A549 (cell line): ENCODE measurements around the gene RSPH6A. TPM values are rescaled to one million over a fixed set of nuclear protein-coding genes. Genes with fewer than 3 reads are reported as not detected.

Experiments
- ATAC-seq, 2 experiments: fragments of 200-7000 bp in 1 of 2; fragments of >200 bp in 1 of 2; cut with Nextera tagmentation in 1 of 2; cut with Tn5 transposase in 1 of 2; 3 replicates each; pipeline versions ENCODE4 v1.8.0 to v1.9.1; 2018 to 2020; ENCODE audit warnings: mild to moderate bottlenecking in 1 of 2, moderate library complexity in 1 of 2
- CTCF ChIA-PET: fragments of 300-600 bp; sonication (Branson Sonifier 250); formaldehyde crosslinking; extraction: SDS; loops from one replicate; lab custom pipeline; 2021; ENCODE audit warnings: antibody characterized with exemption, inconsistent platforms; lab: Yijun Ruan, JAX
- POLR2A ChIA-PET: fragments of 350-600 bp; formaldehyde crosslinking; extraction: SDS; loops from one replicate; lab custom pipeline; 2021; ENCODE audit warnings: antibody characterized with exemption, inconsistent platforms; lab: Yijun Ruan, JAX
- DNase-seq, 2 experiments: peaks; one replicate each; pipeline versions ENCODE4 v3.0.0 to v3.0.0-alpha.2; 2011 to 2016; ENCODE audit warnings: low read depth in 1 of 2, low spot score in 1 of 2
- FAIRE-seq: peaks from 2 replicates; lab custom pipeline; 2011; peaks lifted over from hg19 to GRCh38; lab: Jason Lieb, UNC
- H3K27ac ChIP-seq, 2 experiments: fragments of >200 bp; sonication (Bioruptor Twin); formaldehyde crosslinking; 3 replicates each; pipeline ENCODE4 v1.5.1; 2016 to 2017
- H3K4me1 ChIP-seq: fragments of >200 bp; sonication (Bioruptor Twin); formaldehyde crosslinking; 3 replicates; pipeline ENCODE4 v1.6.1; 2016
- H3K4me2 ChIP-seq: fragments of >200 bp; sonication (Bioruptor Twin); formaldehyde crosslinking; 3 replicates; pipeline ENCODE4 v1.6.1; 2016
- H3K4me3 ChIP-seq: fragments of >200 bp; sonication (Bioruptor Twin); formaldehyde crosslinking; 3 replicates; pipeline ENCODE4 v1.5.1; 2016
- H3K9me3 ChIP-seq: fragments of >200 bp; sonication (Bioruptor Twin); formaldehyde crosslinking; 3 replicates; pipeline ENCODE4 v1.6.1; 2016
- CBX8 ChIP-seq: fragments of 200-600 bp; sonication (generic); IDR thresholded peaks from 2 replicates; pipeline ENCODE4 v1.6.1; 2016
- CEBPB ChIP-seq, 2 experiments: fragments of >200 bp in 1 of 2; sonication (Bioruptor Twin) in 1 of 2; formaldehyde crosslinking in 1 of 2; IDR thresholded peaks; 2 replicates each; pipeline ENCODE4 v1.6.1; 2012 to 2016
- EHF ChIP-seq: fragments of 250-450 bp; sonication (Bioruptor Pico); IDR thresholded peaks from 2 replicates; pipeline ENCODE4 v1.5.0; 2020; ENCODE audit warnings: mild to moderate bottlenecking
- EP300 ChIP-seq, 2 experiments: fragments of >200 bp; sonication (Bioruptor Twin); formaldehyde crosslinking; IDR thresholded peaks; 2 replicates in 1 of 2; 3 replicates in 1 of 2; pipeline ENCODE4 v1.6.1; 2016 to 2017
- GATA3 ChIP-seq: IDR thresholded peaks from 2 replicates; pipeline ENCODE4 v1.6.1; 2012; ENCODE audit warnings: borderline replicate concordance
- HEYL ChIP-seq: fragments of 250-450 bp; sonication (Bioruptor Pico); IDR thresholded peaks from 2 replicates; pipeline ENCODE4 v1.8.0; 2021; ENCODE audit warnings: mild to moderate bottlenecking, moderate library complexity
- HOXB5 ChIP-seq: fragments of 250-450 bp; sonication (Bioruptor Pico); IDR thresholded peaks from 2 replicates; pipeline ENCODE4 v1.5.0; 2020; ENCODE audit warnings: mild to moderate bottlenecking, moderate library complexity
- JUN ChIP-seq, 2 experiments: fragments of >200 bp; sonication (Bioruptor Twin); formaldehyde crosslinking; IDR thresholded peaks; 2 replicates in 1 of 2; 3 replicates in 1 of 2; pipeline ENCODE4 v1.6.1; 2016 to 2017
- KDM5A ChIP-seq: fragments of 200-600 bp; sonication (generic); IDR thresholded peaks from 2 replicates; pipeline ENCODE4 v1.6.1; 2016; ENCODE audit warnings: antibody characterized with exemption, mild to moderate bottlenecking
- MYC ChIP-seq: IDR thresholded peaks from 2 replicates; pipeline ENCODE4 v1.6.1; 2012; ENCODE audit warnings: mild to moderate bottlenecking, inconsistent platforms, low read length, improper control_type of control experiment, borderline replicate concordance
- NR3C1 ChIP-seq: fragments of >200 bp; sonication (Bioruptor Twin); formaldehyde crosslinking; IDR thresholded peaks from 3 replicates; pipeline ENCODE4 v1.6.1; 2017
- PHF8 ChIP-seq: fragments of 200-600 bp; sonication (generic); IDR thresholded peaks from 2 replicates; pipeline ENCODE4 v1.6.1; 2016; ENCODE audit warnings: low read depth, mild to moderate bottlenecking, antibody characterized with exemption, moderate library complexity, borderline replicate concordance
- POLR2A ChIP-seq: IDR thresholded peaks from 2 replicates; pipeline ENCODE4 v1.6.1; 2012; ENCODE audit warnings: mild to moderate bottlenecking, low read length
- RCOR1 ChIP-seq: fragments of 150-350 bp; IDR thresholded peaks from 2 replicates; pipeline ENCODE4 v1.6.1; 2014; ENCODE audit warnings: antibody characterized with exemption, low read length, low read depth
- RFX5 ChIP-seq: fragments of 450-650 bp; IDR thresholded peaks from 2 replicates; pipeline ENCODE4 v1.7.1; 2014; ENCODE audit warnings: antibody characterized with exemption, mild to moderate bottlenecking, moderate library complexity
- RNF2 ChIP-seq: fragments of 200-600 bp; sonication (generic); IDR thresholded peaks from 2 replicates; pipeline ENCODE4 v1.6.1; 2016; ENCODE audit warnings: low read depth, mild to moderate bottlenecking, antibody characterized with exemption, moderate library complexity, borderline replicate concordance
- TFCP2L1 ChIP-seq: fragments of 250-450 bp; sonication (Bioruptor Pico); IDR thresholded peaks from 2 replicates; pipeline ENCODE4 v1.5.0; 2021; ENCODE audit warnings: mild to moderate bottlenecking
- TP53 ChIP-seq: fragments of 250-450 bp; sonication (Bioruptor Pico); IDR thresholded peaks from 2 replicates; pipeline ENCODE4 v1.5.0; 2021; ENCODE audit warnings: mild to moderate bottlenecking, moderate library complexity
- ZFP36 ChIP-seq: fragments of 450-650 bp; IDR thresholded peaks from 2 replicates; pipeline ENCODE4 v1.6.1; 2014; ENCODE audit warnings: borderline replicate concordance; ENCODE audit not compliant: partially characterized antibody
- WGBS: methylation state at CpG from one replicate; pipeline ENCODE4 v1.1.6; 2017; ENCODE audit errors: missing lambda C conversion rate; 5-methylcytosine and 5-hydroxymethylcytosine counted together
- polyA plus RNA-seq, 4 experiments: library from polyadenylated mRNA; depleted of rRNA in 3 of 4; stranded (reverse); fragments of >200 nt; fragmentation: RNase III in 1 of 4; extraction: RNeasy Plus Mini Kit Qiagen cat#74134 plus additional on column Dnase treatment in 1 of 4; gene quantifications; 2 replicates in 3 of 4; 3 replicates in 1 of 4; pipeline ENCODE4 v1.2.3, GENCODE V29; 2011 to 2017
- TF ChIP-seq, protein P1 (sequence below): fragments of 250-450 bp; sonication (Bioruptor Pico); IDR thresholded peaks from 2 replicates; pipeline ENCODE4 v1.5.0; 2021; ENCODE audit warnings: mild to moderate bottlenecking, moderate library complexity, borderline replicate concordance
- TF ChIP-seq, protein P2 (sequence below): fragments of >200 bp; sonication (Bioruptor Twin); formaldehyde crosslinking; IDR thresholded peaks from 2 replicates; pipeline ENCODE4 v1.6.1; 2016
- TF ChIP-seq, protein P3 (sequence below): fragments of 200-600 bp; sonication (generic); IDR thresholded peaks from 2 replicates; pipeline ENCODE4 v1.6.1; 2016; ENCODE audit warnings: antibody characterized with exemption, mild to moderate bottlenecking, moderate library complexity
- TF ChIP-seq, protein P4 (sequence below): fragments of >200 bp; sonication (Bioruptor Twin); formaldehyde crosslinking; IDR thresholded peaks from 3 replicates; pipeline ENCODE4 v1.6.1; 2016
- TF ChIP-seq, protein P5 (sequence below): fragments of >200 bp; sonication (Bioruptor Twin); formaldehyde crosslinking; IDR thresholded peaks from 3 replicates; pipeline ENCODE4 v1.5.1; 2016
- TF ChIP-seq, protein P6 (sequence below): IDR thresholded peaks from 2 replicates; pipeline ENCODE4 v1.6.1; 2012

RSPH6A gene
- polyA plus RNA-seq, 2 of the 4 experiments (the other 2 are of a cell fraction): not detected

DNA sequence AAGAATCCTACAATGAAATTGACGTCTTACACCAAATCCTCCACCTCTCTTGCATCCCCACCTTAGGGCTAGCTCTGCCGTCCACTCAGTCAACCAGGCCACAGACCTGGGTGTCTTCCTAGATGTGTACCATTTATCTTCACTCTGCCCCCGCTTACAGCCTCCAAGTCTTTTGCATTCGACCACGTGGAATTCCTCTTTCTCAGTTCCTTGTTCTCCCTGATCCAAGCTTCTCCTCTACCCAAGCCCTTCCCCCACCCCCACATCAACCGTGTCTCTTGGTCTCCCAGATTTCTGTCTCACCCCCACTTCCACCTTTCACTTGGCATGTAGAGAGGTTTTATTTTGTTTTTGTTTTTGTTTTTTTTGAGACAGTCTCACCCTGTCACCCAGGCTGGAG is 21.2 kb downstream of the RSPH6A start:
- TF ChIP-seq KDM5A: no peak
- TF ChIP-seq, protein P1, sequence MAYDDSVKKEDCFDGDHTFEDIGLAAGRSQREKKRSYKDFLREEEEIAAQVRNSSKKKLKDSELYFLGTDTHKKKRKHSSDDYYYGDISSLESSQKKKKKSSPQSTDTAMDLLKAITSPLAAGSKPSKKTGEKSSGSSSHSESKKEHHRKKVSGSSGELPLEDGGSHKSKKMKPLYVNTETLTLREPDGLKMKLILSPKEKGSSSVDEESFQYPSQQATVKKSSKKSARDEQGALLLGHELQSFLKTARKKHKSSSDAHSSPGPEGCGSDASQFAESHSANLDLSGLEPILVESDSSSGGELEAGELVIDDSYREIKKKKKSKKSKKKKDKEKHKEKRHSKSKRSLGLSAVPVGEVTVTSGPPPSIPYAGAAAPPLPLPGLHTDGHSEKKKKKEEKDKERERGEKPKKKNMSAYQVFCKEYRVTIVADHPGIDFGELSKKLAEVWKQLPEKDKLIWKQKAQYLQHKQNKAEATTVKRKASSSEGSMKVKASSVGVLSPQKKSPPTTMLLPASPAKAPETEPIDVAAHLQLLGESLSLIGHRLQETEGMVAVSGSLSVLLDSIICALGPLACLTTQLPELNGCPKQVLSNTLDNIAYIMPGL (CRISPR knock-in tag): no peak
- TF ChIP-seq RFX5: no peak
- TF ChIP-seq HEYL: no peak
- TF ChIP-seq, protein P2, sequence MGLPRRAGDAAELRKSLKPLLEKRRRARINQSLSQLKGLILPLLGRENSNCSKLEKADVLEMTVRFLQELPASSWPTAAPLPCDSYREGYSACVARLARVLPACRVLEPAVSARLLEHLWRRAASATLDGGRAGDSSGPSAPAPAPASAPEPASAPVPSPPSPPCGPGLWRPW: no peak
- no peak for TF ChIP-seq RCOR1
- TF ChIP-seq RNF2: no peak
- TF ChIP-seq, protein P3, sequence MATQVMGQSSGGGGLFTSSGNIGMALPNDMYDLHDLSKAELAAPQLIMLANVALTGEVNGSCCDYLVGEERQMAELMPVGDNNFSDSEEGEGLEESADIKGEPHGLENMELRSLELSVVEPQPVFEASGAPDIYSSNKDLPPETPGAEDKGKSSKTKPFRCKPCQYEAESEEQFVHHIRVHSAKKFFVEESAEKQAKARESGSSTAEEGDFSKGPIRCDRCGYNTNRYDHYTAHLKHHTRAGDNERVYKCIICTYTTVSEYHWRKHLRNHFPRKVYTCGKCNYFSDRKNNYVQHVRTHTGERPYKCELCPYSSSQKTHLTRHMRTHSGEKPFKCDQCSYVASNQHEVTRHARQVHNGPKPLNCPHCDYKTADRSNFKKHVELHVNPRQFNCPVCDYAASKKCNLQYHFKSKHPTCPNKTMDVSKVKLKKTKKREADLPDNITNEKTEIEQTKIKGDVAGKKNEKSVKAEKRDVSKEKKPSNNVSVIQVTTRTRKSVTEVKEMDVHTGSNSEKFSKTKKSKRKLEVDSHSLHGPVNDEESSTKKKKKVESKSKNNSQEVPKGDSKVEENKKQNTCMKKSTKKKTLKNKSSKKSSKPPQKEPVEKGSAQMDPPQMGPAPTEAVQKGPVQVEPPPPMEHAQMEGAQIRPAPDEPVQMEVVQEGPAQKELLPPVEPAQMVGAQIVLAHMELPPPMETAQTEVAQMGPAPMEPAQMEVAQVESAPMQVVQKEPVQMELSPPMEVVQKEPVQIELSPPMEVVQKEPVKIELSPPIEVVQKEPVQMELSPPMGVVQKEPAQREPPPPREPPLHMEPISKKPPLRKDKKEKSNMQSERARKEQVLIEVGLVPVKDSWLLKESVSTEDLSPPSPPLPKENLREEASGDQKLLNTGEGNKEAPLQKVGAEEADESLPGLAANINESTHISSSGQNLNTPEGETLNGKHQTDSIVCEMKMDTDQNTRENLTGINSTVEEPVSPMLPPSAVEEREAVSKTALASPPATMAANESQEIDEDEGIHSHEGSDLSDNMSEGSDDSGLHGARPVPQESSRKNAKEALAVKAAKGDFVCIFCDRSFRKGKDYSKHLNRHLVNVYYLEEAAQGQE: no peak
- no peak for TF ChIP-seq TP53 (CRISPR knock-in tag)
- no peak for TF ChIP-seq TFCP2L1
- no peak for TF ChIP-seq JUN (IDR thresholded peaks at IDR 0.05)
- no peak for TF ChIP-seq CBX8
- CTCF ChIA-PET: interaction anchor here (0.7 to 74.3 kb wide), 4 partner anchors 9 to 723 kb away, joined by 4 to 2204 read pairs (median 1106); partner anchors contain the start of genes DMPK, DMWD, RSPH6A and SIX5
- ATAC-seq (no peak), DNase-seq (no peak), FAIRE-seq (no peak)
- H3K4me3 ChIP-seq: no peak overlapping the region
- no peak overlapping the region for H3K27ac ChIP-seq
- H3K4me2 ChIP-seq: no peak overlapping the region
- no peaks in the 10 kb centered on the region for H3K9me3 ChIP-seq
- 57% methylated on average over 6 of the region's 6 CpGs for WGBS
- peaks cover 20% of the 10 kb centered on the region for H3K4me1 ChIP-seq
- POLR2A ChIA-PET: interaction anchor here (0.6 to 2.8 kb wide), 3 partner anchors 9 to 24 kb away, joined by 3 to 43 read pairs (median 4); partner anchors contain the start of genes DMPK and SIX5

DNA sequence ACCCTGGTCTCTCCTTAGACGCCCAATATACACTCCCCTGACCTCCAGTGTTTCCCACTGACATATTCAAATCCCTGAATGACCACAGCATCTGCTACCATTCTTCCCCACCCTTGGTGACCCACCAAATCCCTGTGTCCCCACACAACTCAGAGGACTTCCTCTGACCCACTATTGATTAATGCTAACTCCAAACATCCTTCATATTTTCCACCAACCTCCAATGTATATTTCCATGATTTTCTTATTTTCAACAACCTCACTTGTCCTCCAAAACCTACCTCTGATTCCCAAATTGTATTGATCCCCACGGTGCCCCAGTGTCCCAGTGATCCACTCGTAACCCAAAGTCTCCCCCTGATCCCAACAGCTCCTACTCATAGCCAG is 21.9 kb downstream of the RSPH6A start:
- TF ChIP-seq KDM5A: no peak
- TF ChIP-seq, protein P4, sequence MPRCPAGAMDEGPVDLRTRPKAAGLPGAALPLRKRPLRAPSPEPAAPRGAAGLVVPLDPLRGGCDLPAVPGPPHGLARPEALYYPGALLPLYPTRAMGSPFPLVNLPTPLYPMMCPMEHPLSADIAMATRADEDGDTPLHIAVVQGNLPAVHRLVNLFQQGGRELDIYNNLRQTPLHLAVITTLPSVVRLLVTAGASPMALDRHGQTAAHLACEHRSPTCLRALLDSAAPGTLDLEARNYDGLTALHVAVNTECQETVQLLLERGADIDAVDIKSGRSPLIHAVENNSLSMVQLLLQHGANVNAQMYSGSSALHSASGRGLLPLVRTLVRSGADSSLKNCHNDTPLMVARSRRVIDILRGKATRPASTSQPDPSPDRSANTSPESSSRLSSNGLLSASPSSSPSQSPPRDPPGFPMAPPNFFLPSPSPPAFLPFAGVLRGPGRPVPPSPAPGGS: no peak
- TF ChIP-seq HOXB5 (CRISPR knock-in tag): no peak
- no peak for TF ChIP-seq ZFP36
- TF ChIP-seq, protein P5, sequence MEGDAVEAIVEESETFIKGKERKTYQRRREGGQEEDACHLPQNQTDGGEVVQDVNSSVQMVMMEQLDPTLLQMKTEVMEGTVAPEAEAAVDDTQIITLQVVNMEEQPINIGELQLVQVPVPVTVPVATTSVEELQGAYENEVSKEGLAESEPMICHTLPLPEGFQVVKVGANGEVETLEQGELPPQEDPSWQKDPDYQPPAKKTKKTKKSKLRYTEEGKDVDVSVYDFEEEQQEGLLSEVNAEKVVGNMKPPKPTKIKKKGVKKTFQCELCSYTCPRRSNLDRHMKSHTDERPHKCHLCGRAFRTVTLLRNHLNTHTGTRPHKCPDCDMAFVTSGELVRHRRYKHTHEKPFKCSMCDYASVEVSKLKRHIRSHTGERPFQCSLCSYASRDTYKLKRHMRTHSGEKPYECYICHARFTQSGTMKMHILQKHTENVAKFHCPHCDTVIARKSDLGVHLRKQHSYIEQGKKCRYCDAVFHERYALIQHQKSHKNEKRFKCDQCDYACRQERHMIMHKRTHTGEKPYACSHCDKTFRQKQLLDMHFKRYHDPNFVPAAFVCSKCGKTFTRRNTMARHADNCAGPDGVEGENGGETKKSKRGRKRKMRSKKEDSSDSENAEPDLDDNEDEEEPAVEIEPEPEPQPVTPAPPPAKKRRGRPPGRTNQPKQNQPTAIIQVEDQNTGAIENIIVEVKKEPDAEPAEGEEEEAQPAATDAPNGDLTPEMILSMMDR: no peak
- no peak for TF ChIP-seq EHF (CRISPR knock-in tag)
- TF ChIP-seq GATA3: no peak
- no peak for TF ChIP-seq RFX5
- no peak for TF ChIP-seq EP300 (IDR thresholded peaks at IDR 0.05)
- no peak for TF ChIP-seq NR3C1
- TF ChIP-seq POLR2A: no peak
- no peak for TF ChIP-seq CEBPB (IDR thresholded peaks at IDR 0.05)
- no peak for TF ChIP-seq PHF8
- TF ChIP-seq, protein P6, sequence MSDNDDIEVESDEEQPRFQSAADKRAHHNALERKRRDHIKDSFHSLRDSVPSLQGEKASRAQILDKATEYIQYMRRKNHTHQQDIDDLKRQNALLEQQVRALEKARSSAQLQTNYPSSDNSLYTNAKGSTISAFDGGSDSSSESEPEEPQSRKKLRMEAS: no peak
- TF ChIP-seq MYC: no peak
- H3K27ac ChIP-seq: 0 out of 6 replicates have a peak overlapping the region, but pooled peaks of 1 of the 2 experiments have one; percentile 3
- CTCF ChIA-PET: interaction anchor here (0.7 to 74.3 kb wide), 4 partner anchors 8 to 991 kb away, joined by 4 to 2204 read pairs (median 1106); partner anchors contain the start of genes DMPK, DMWD, RSPH6A and SIX5
- DNase-seq (no peak), FAIRE-seq (no peak), ATAC-seq (no peak)
- no peaks in the 10 kb centered on the region for H3K9me3 ChIP-seq
- 6% methylated on average over 3 of the region's 3 CpGs for WGBS
- peaks cover 19% of the 10 kb centered on the region for H3K4me1 ChIP-seq
- no peak overlapping the region; the same call in 2 of the 3 replicates for H3K4me3 ChIP-seq
- peak overlapping the region; percentile 65 for H3K4me2 ChIP-seq
- POLR2A ChIA-PET: interaction anchor here (1.0 to 2.8 kb wide), 6 partner anchors 8 to 26 kb away, joined by 3 to 43 read pairs (median 4); partner anchors contain the start of genes DMPK and SIX5
